CD4-positive, alpha-beta T cell treated with Interferon alpha-2 for 1 hour (primary cell): ENCODE results near the gene TEKT5.
"Not testable (repeated sequence)": the region's sequence is repeated elsewhere in the genome, so short reads cannot be mapped to it uniquely, and the experiment has no call there.

Source experiments
- DNase-seq, 2 donors: peaks; one replicate each; pipeline ENCODE4 v3.0.0-alpha.2; 2020 to 2022

The TEKT5 gene

DNA sequence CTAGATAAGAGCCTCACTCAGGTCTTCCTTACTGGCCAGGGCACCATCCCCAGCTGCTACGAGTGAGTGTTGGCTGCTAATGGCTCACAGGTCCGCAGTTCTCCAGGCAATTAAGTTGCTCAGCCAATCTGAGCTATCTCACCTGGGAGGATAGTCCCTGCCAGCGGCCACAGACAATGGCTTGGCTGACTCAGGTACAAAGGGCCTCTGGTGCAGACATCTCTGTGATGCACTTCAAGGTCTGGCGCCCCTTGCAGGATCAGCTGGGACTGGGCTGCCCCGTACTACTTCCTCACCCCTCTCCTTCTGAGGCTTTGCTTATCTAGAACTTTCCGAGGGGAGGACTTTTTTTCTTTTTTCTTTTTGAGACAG lies 65.2 kb downstream of the TEKT5 start:
- DNase-seq: no peak

DNA sequence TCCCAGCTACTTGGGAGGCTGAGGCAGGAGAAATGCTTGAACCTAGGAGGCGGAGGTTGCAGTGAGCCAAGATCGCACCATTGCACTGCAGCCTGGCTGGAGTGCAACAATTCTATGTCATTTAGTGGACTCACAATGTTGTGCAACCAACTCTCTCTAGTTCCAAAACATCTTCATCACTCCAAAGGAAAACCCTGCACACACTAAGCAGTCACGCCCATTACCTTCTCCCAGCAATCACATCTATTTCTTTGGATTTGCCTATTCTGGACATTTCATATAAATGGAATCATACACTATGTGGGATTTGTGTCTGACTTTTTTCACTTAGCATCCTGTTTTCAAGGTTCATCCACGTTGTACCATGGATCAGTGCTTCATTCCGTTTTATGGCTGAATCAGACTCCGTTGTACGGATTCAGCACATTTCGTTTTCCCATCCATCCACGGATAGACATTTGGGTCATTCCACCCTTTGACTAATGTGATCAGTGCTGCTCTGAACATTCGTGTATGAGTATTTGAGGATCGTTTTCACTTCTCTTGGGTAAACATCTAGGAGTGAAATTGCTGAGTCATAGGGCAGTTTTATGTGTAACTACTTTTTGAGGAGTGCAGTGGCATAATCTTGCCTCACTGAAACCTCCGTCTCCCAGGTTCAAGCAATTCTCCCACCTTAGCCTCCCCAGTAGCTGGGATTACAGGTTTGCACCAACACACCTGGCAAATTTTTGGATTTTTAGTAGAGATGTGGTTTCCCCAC lies 69.0 kb downstream of the TEKT5 start:
- DNase-seq: no peak

DNA sequence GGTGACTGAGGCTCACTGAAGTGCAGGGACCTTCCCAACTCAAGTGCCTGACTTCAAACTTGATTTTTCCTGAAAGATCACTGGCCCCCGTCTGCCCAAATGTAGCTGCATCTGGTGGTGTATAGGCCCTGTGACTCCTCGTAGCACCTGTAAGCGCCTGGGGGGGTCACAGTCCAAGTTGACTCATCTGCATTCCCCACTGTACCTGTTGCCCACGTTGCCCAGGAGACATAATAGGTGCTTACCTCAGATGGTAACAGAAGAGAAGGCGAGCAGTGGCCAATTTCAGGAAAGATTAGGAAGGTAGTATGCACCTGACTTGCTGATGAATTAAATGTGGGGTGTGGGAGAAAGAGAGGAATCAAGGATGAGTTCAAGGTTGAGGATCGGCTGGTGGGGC lies 70.2 kb downstream of the TEKT5 start:
- DNase-seq: no peak

DNA sequence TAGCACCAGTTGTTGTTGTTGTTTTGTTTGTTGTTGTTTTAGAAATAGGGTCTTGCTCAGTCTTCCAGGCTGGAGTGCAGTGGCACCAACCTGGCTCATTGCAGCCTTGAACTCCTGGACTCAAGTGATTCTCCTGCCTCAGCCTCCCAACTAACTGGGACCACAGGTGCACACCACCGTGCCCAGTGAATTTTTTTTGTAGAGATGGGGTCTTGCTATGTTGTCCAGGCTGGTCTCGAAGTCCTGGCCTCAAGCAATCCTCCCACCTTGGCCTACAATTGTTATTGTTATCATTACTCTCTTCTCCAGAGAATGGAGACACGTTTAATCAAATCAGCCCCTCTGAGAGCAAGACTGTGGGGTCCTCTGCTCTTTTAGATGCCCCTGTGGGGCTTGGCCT lies 71.7 kb downstream of the TEKT5 start:
- no peak for DNase-seq

DNA sequence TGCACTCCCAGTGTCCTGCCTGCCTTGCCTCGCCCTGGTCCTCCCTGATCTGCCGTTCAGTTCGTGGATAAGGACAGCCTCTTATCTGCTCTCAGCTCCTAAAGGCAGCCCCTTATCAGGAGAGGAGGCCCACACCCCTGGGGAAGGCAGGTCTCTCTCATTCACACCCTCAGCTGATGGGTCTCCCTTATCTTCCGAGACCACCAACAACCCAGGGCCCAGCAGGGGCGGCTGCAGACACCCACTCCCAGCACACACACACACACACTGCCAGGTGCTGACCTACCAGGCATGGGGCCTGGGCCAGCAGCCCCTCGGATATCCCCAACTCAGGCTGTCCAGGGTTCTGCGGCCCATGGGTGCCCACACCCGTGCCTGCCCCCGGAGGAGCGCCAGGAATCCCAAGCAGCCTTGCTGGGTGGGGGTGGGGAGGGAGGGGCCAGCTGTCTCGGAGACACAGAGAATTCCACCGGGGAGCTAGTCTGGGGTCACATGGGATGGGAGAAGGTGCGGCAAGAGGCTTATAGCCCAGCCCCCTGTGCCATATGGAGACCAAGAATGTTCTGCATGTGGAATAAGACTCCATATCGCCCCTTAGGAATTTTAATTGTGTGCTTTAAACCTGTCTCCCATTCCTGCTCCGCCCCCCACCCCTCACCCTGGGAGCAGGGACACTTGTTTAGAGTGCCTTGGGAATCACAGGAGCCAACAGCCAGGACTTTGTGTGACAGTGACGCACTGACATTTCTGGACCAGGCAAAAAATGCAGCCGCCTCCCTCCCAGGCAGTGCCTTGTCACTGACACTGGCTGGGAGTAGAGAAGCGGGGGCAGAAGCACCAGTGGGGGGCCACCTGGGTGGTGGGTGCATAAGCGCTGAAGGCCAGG lies 72.5 kb downstream of the TEKT5 start:
- DNase-seq: no peak

DNA sequence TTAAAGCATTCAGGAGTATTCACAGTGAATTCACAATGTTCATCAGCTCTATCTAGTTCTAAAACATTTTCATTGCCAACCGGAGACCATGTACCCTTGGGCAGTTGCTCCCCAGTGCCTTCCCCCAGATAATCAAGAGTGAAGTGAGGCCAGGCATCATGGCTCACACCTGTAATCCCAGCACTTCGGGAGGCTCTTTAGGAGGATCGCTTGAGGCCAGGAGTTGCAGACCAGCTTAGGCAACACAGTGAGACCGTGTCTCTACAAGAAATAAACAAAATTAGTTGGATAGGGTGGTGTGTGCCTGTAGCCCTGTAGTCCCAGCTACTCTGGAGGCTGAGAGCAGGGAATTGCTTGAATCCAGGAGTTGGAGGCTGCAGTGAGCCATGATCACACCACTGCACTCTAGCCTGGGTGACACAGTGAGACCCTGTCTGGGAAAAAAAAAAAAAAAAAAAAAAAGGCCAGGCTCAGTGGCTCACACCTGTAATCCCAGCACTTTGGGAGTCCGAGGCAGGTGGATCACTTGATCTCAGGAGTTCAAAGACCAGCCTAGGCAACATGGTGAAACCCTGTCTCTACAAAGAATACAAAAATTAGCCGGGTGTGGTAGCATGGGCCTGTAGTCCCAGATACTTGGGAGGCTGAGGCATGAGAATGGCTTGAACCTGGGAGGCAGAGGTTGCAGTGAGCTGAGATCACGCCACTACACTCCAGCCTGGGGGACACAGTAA lies 73.3 kb downstream of the TEKT5 start:
- not testable (repeated sequence) for DNase-seq

DNA sequence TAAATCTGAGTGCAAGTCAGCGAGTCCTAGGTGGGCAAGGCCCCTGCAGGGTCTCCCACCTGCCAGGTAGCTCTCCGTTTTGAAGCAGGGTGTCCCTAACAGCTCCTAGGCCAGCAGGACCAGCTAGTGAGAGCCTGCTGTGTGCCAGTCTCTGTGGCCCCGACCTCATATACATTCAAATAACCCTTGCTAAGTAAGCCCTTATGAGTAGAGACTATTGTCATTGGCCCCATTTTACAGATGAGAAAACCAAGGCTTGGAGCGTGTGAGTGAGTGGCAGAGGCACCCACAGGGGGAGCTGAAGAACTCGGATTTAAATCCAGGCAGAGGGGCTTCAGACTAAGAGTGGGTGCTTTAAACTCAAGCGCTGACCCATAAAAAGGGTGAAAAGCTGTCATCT lies 74.6 kb downstream of the TEKT5 start:
- no peak for DNase-seq

DNA sequence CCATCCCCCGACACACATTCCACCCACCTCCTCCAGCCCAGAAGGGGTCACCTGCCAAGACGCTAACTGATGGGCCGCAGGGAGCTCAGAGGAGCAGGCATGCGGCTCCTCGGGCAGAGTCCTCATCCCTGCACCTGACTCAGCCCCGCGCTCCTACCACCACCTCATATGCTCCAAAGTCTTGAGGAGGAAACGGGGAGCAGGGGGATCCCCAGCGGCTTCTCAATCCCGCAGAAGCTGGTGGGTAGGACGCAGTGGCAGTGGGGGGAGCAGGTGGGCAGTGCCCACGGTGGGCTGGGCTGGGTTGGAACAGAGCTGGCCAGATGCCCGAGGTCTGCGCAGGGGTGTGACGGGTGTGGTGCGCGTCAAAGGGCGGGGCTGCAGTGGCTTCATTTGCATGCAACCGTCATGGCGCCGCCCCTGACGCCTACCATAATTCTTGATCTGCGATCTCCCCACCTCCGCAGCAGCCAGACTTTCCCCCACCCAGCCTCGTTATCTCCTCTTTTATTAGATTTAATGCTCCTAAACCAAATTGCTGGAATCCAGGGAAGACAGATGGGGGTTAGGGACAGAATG lies 75.4 kb downstream of the TEKT5 start:
- DNase-seq: peak in 1 of 2 donors; percentile 18

DNA sequence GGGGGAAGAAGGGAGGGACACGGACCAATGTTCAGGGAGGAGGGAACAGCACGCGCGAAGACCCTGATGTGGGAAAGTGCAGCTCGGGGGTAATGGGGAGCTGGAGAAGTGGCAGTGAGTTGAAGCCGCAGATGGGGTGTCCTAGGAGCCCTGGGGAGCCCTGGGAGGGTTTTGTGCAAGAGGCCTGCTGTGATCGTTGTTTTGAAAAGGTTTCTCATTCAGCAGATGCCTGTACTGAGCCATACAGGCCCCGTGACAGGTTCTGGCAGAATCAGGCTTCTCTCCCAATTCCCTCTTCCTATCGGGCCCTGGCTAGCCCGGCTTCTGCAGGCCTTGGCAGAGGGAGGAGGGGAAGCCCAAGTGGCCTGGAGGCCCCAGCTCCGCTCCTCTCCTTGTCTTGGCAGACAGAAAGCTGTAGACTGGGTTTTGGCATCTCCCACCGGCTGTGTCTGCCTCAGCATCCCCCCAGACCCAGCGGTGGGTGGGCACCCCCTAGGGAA lies 76.0 kb downstream of the TEKT5 start:
- no peak for DNase-seq

DNA sequence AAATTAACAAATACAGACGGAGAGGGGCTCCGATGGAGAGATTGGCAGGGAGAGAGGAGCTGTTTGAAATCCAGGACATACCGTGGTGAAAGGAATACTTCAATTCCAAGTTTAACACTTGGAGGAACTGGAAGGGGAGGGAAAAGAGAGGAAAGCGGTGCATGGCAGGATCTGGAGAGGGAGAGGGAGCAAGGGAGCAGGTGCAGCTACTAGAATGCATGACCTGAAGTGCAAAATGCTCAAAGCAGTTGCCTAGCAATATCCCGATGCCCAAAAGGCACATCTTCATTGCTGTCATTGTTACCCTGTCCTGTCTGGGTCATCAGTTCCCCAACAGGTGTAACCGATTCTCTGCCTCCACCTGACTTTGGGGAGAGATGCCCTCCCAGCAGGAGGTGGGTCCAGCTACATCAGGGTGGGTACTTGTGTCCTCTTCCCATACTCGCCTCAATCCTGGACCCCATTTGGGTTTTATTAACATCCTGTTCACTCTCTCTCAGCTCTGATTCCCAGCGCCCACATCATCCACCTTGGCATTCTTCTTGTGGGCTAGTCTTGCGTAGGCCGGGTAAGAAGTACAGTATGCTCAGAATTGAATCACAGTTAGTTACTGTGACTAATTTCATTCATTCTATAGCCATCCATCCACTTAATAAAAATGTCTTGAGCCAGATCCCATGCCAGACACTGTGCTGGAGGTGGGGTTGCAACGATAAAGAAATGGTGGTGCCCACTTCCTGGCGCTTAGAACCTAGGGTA lies 76.9 kb downstream of the TEKT5 start:
- DNase-seq: no peak

DNA sequence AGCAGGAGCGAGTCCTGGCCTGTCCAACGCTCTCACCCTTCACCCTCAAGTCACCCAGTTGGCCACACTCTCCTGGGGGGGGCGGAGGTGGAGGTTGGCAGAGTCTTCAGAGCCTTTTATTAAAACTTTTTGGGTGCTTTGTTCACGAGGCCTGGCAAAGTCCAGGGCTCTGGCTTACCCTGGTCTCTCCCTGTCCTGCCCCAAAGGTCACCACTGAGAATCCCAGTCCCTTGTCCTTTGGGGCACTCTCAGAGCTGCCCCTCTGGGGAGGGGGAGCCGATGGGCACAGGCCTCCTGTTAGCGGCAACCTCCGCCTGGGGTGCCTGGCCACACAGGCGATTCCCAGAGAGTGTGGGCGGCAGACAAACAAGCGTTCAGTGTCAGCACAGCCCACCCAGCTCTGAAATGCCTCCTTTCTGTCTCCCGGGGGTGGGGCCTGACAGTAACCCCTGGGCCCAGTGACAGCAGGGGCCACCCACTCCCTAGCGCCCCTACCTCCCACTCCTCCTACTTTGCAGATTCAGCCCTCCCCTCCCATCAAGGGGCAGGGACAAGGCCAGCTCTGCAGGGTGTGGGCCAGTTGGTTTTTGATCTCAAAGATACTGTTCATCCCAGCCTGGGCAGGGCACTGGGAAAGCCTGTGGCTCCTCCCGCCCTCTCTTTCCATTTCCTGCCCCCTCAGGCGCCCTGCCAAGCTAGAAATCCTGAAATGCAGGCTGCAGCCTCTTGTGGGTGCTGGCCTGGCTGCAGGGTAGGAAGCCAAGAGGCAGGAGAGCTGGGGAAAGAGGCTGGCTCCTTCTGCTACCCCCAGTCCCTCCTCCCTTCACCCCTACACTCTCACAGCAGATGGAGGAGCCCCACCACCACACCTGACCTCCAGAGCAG lies 77.7 kb downstream of the TEKT5 start:
- DNase-seq: no peak

DNA sequence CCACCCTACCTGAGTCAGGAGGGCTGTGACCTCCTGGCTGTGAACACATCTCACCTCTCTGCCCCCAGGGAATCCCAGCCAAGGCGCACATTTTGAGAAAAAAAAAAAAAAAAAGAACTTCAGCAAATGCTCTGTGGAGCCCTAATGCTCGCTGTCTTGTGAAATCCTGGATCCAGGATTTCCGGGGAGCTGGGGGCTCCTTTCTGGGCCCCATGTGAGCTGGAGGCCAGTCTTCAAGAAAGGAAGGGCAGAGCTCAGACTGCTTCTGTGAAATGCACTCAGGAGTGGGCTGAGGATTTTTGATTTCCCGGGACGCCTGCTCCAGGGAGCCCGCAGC lies 78.3 kb downstream of the TEKT5 start:
- no peak for DNase-seq

DNA sequence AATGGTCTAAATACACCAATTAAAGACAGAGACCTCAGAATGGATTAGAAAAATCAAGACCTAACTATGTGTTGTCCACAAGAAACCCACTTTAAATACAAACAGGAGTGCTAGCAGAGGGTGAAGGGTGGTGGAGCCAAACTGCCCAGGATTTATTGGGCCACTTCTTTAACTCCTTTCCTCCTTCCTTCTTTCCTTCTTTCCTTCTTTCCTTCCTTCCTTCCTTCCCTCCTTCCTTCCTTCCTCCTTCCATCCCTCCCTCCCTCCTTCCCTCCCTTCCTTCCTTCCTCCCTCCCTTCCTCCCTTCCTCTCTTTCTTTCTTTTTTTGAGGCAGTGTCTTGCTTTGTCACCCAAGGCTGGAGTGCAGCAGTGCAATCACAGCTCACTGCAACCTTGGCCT lies 80.0 kb downstream of the TEKT5 start:
- DNase-seq: no peak

DNA sequence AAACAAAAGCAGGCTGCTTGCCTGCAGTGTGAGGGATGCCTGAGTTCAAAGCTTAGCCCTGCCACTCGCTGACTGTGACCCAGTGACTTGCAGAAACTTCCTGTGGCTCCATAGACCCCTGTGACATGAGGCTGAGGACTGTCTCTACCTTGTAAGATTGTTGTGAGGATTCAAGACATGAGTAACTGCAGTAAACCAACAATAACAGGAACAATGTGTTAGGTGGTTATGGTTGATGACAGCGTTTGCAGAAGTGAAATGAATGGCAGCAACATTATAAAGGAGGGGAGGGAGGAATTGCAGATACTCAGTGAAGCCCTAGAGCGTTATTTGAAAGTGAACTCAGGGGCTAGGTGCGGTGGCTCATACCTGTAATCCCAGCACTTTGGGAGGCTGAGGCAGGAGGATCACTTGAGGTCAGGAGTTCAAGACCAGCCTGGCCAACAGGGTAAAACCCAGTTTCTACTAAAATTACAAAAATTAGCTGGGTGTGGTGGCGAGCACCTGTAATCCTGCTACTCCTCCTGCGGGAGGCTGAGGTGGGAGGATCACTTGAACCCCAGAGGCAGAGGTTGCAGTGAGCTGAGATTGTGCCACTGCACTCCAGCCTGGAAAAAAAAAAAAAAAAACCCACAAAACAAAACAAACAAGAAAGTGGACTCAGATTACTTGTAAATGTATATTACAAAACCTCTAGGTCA lies 80.8 kb downstream of the TEKT5 start:
- DNase-seq: no peak

DNA sequence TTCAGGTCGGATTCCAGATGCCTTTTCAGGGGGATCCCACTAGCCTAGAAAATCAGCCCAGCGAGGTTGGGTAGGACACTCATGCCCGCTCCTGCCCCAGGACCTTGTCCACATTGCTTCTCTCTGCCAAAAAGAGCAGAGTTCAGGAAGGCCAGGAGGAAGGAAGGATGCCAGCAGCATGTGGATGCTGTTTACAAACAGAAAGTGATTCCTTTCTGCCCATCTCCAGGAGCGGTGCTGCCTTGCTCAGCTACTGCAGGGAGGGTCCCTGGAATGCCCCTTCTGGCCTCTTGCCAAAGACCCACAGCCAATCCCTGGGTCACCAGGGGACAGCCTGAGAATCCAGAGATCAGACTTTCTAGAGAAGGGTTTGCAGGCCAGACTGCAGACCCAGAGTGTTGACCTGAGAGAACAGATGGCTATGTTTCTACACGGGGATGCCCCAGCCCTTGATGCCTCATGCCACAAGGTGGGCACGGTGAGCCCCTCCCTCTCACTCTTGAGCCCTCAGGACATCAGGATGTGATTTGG lies 82.0 kb downstream of the TEKT5 start:
- DNase-seq: no peak

DNA sequence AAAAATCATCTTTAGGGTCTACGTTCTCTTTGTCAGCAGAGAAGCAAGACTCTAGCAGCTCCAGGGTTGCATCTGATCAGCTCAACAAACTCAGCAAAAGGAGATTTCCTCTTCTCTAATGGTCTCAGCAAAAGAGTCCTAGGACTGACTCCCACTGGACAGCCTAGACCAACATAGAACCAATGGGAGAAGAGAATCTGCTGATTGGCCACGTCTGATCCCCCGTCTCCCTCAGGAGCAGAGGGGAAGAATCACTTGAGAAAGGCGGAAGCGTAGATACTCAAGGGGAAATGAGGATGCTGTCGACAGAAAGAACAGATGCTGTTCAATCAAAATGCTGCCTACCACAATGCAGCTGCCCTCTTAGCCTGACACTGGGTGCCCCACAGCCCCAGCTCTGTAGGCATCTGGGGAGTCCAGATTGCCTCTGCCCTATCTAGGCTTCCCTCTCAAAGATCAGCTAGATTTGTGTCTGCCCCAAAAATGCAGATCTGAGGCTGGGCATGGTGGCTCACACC lies 82.8 kb downstream of the TEKT5 start:
- DNase-seq: no peak

DNA sequence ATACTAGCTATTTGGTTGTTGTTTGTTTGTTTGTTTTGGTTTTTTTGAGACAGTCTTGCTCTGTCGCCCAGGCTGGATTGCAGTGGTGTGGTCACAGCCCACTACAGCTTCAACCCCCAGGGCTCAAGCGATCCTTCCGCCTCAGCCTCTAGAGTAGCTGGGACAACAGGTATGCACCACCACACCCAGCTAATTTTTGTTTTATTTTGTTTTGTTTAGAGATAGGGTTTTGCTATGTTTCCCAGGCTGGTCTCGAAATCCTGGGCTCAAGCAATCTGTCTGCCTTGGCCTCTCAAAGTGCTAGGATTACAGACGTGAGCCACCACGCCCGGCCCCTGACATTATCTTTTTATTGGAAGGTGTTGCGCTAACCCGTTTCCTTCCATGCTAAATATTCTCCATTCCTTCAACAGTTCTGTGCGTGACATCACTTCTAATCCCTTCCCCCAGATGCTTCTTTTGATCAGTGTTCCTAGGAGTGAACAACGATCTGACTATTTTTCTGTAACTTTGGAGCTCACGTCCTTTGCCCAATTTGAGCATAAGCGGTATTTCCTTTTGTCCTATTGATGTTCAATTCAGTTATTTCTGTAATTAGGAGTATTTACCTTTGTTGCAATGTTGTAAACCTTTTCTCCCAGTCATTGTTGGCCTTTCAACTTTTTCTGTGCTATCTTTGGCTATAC lies 84.1 kb downstream of the TEKT5 start:
- DNase-seq: no peak

DNA sequence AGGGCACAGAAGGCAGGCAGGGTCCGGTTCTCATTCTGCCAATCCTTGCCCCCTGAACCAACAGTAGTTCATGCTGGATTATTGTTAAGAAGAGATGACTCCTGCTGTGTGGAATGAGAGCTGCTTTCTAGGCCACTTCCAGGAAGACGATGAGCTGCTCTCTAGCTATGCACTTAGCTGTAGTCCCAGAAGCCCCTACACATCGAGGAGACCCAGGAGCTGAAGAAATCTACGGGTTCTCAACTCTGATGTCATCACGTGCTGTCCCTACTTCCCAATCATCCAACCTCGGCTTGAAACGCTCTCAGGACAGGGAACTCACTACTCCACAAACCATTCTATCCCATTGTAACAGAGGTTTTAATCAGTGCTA lies 85.3 kb downstream of the TEKT5 start:
- DNase-seq: no peak

DNA sequence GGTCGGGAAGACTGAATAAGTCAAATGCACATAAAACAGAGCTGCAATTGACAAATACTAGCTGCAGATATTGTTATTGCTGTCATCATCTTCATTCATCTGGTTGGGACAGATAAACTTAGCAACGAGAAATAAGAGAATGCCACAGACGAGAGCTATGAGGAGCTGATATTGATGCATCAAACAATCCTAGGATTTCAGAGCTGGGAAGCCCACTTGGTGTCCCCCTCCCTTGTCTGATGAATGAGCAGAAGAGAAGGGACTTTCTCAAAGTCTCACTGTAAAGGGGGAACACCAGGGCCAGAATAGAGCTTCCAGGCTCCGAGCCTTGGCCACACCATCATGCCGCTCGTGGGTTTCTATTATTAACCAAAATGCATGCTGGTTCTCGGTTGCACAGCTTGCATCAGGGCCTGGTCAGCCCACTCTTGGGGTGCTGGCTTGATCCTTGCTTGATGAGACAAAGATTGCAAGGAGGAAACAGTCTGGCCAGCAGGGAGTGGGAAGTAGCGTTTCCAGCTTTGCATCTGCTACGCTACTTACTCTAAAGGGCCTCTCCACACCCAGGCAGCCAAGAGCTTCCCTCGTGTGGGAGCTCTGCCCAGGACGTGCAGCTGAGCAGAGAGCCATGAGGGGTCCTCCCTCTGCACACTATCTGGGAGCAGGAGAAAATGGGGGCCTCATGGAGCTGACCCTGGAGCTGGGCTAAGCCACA lies 85.9 kb downstream of the TEKT5 start:
- DNase-seq: no peak
